Measurements from ENCODE around the gene FRMD4B. TPM values are rescaled to one million over a fixed set of nuclear protein-coding genes. Genes with fewer than 3 reads are reported as not detected.

Gene FRMD4B
- total RNA-seq, 2 donors from 2014 or later: 30.6 to 37.8 TPM

- H3K4me3 ChIP-seq: no peak overlapping the region
- no peaks in the 10 kb centered on the region for H3K27me3 ChIP-seq
- no peaks in the 10 kb centered on the region for H3K36me3 ChIP-seq
- no peak for TF ChIP-seq CTCF (IDR thresholded peaks at IDR 0.05)
- DNase-seq (ENCODE audit: low spot score): no peak
- no peaks in the 10 kb centered on the region for H3K9me3 ChIP-seq
- H3K4me1 ChIP-seq: peaks cover 0 to 23% of the 10 kb centered on the region in 2 donors
- peak overlapping the region; percentile 55 to 60 for H3K27ac ChIP-seq
These were observed 181.5 kb downstream of the FRMD4B start for GRCh38 chr3:69204315-69204957.

- DNase-seq (ENCODE audit: low spot score): no peak
- H3K27ac ChIP-seq: peak overlapping the region; percentile 55 to 60
- no peaks in the 10 kb centered on the region for H3K27me3 ChIP-seq
These were observed 182.1 kb downstream of the FRMD4B start for GRCh38 chr3:69203631-69204314.

GRCh38 chr3:69201658-69202057 lies 184.2 kb downstream of the FRMD4B start:
- Histone ChIP-seq H3K4me3 (no peak overlapping the region), H3K36me3 (no peaks in the 10 kb centered on the region), H3K9me3 (no peaks in the 10 kb centered on the region), H3K4me1 (peaks cover 0 to 23% of the 10 kb centered on the region in 2 donors), H3K27ac (no peak overlapping the region), H3K27me3 (no peaks in the 10 kb centered on the region)
- no peak for TF ChIP-seq CTCF (IDR thresholded peaks at IDR 0.05)
- DNase-seq (ENCODE audit: low spot score): no peak

More at GRCh38 chr3:69203631-69204314, 182.1 kb downstream of the FRMD4B start:
- peaks cover 0 to 23% of the 10 kb centered on the region in 2 donors for H3K4me1 ChIP-seq
- no peaks in the 10 kb centered on the region for H3K36me3 ChIP-seq
- H3K9me3 ChIP-seq: no peaks in the 10 kb centered on the region
- TF ChIP-seq CTCF (IDR thresholded peaks at IDR 0.05): no peak
- no peak overlapping the region for H3K4me3 ChIP-seq

GRCh38 chr3:69200384-69201068 lies 185.4 kb downstream of the FRMD4B start:
- Histone ChIP-seq H3K27me3 (no peaks in the 10 kb centered on the region), H3K4me3 (peak overlapping the region; percentile 20 to 35), H3K9me3 (no peaks in the 10 kb centered on the region), H3K4me1 (peaks cover 0 to 23% of the 10 kb centered on the region in 2 donors), H3K36me3 (no peaks in the 10 kb centered on the region), H3K27ac (peak overlapping the region; percentile 68 to 80)
- DNase-seq (ENCODE audit: low spot score): peak; percentile 68
- no peak for TF ChIP-seq CTCF (IDR thresholded peaks at IDR 0.05)

GRCh38 chr3:69199942-69200341 lies 185.9 kb downstream of the FRMD4B start:
- Histone ChIP-seq H3K4me3 (peak overlapping the region; percentile 20 to 35), H3K4me1 (peaks cover 0 to 21% of the 10 kb centered on the region in 2 donors), H3K27ac (peak overlapping the region; percentile 68 to 80), H3K27me3 (no peaks in the 10 kb centered on the region), H3K9me3 (no peaks in the 10 kb centered on the region), H3K36me3 (peaks cover 2% of the 10 kb centered on the region)
- no peak for DNase-seq (ENCODE audit: low spot score)
- TF ChIP-seq CTCF (IDR thresholded peaks at IDR 0.05): no peak
